ENCODE measurements around the gene TBC1D2.

The TBC1D2 gene

DNA sequence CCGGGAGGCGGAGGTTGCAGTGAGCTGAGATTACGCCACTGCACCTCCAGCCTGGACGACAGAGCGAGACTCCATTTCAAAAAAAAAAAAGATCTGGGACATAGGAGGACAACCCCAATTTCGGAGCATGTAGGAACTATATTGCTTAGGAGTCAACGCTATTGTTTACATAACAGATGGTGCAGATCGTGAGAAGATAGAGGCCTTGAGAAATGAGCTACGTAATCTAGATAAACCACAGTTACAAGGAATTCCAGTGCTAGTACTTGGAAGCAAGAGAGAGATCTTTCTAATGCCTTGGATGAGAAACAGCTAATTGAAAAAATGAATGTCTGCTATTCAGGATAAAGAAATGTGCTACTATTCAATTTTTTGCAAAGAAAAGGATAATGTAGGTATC, 20.3 kb downstream of the TBC1D2 start:
- H3K9me3 ChIP-seq (ENCODE audit: insufficient read depth, low read depth, low read length), result no peaks in the 10 kb centered on the region
- H3K9ac ChIP-seq (ENCODE audit: low read depth, low read length), result no peak overlapping the region
- H3K4me1 ChIP-seq (ENCODE audit: insufficient read depth, low read length), result no peaks in the 10 kb centered on the region
- H3K27me3 ChIP-seq (ENCODE audit: insufficient read depth, low read length), result no peaks in the 10 kb centered on the region
- H3K27ac ChIP-seq (ENCODE audit: low read length), result no peak overlapping the region
- H3K36me3 ChIP-seq (ENCODE audit: insufficient read depth, low read depth, low read length), result peaks cover 12% of the 10 kb centered on the region; the same call in 1 of the 2 replicates
- H3K4me3 ChIP-seq (ENCODE audit: low read length), result no peak overlapping the region

DNA sequence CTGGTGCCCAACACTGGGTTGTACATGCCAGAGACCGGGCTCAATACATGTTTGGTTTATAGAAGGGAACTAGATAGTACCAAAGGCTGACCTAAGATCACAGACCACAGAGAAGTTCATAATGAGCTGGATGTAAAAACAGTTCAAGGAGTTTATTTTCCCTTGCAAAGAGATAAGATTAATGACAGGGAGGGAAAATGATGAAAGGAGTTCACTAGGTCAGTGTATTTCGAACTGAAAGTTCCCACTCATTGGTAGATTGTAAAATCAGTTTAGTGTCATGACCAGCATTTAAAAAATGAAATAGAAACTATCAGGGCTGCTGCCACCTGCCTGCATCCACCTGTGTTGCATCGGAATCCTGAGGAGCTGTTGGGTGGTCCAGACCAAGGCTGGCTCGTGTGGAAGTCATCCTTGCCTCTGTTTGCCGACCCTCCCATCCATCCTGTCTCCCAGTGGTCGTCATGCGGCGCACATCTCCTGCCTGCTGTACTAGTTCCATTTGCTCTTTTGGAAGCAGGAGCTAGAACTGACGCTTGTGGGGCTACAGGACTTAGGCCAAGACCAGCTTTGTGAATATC, 21.1 kb downstream of the TBC1D2 start:
- Histone ChIP-seq H3K4me1 (ENCODE audit: insufficient read depth, low read length) (no peaks in the 10 kb centered on the region), H3K36me3 (ENCODE audit: insufficient read depth, low read depth, low read length) (peaks cover 12% of the 10 kb centered on the region; the same call in 1 of the 2 replicates), H3K9ac (ENCODE audit: low read depth, low read length) (no peak overlapping the region), H3K27me3 (ENCODE audit: insufficient read depth, low read length) (no peaks in the 10 kb centered on the region), H3K9me3 (ENCODE audit: insufficient read depth, low read depth, low read length) (no peaks in the 10 kb centered on the region), H3K27ac (ENCODE audit: low read length) (no peak overlapping the region), H3K4me3 (ENCODE audit: low read length) (no peak overlapping the region)

DNA sequence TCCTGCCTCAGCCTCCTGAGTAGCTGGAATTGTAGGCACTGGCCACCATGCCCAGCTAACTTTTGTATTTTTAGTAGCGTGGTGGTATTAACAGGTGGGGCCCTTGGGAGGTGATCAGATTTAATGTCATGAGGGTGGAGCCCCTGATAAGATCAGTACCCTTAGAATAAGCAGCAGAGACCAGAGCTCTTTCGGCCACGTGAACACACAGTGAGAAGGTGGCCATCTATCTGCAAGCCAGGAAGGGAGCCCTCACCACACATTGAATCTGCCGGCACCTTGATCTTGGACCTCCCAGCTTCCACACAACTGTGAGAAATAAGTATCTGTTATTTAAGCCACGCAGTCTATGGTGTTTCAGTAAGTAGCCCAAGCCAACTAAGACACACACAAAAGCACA, 22.5 kb downstream of the TBC1D2 start:
- peaks cover 21% of the 10 kb centered on the region for H3K36me3 ChIP-seq (ENCODE audit: insufficient read depth, low read depth, low read length)
- H3K4me1 ChIP-seq (ENCODE audit: insufficient read depth, low read length), result no peaks in the 10 kb centered on the region
- no peak overlapping the region for H3K27ac ChIP-seq (ENCODE audit: low read length)
- H3K4me3 ChIP-seq (ENCODE audit: low read length), result no peak overlapping the region
- H3K27me3 ChIP-seq (ENCODE audit: insufficient read depth, low read length), result no peaks in the 10 kb centered on the region
- no peak overlapping the region for H3K9ac ChIP-seq (ENCODE audit: low read depth, low read length)
- no peaks in the 10 kb centered on the region for H3K9me3 ChIP-seq (ENCODE audit: insufficient read depth, low read depth, low read length)

DNA sequence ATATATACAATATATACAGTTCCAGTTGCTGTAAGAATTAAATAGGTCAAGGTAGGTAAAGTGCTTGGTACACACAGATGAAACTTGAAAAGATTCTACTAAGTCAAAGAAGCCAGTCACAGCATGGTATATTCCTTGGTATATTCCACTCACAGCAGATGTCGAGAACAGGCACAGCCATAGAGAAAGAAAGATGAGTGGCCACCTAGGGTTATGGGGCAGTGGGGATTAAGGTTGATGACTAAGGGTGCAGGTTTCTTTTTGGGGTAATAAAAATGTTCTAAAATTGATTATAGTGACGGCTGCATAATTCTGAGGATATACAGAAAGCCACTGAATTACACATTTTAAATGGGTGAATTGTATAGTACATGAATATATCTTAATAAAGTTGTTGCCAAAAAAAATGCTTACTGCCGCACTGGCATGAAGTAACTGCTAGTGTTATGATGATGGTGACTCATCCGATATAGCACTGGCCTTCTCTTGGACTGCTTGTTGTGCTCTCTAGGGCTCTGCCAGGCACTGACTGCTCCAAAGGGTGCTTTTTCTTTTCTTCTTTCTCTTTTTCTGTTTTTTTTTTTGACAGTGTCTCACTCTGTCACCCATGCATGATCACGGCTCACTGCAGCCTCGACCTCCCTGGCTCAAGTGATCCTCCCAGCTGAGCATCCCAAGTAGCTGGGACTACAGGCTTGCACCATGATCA, 23.5 kb downstream of the TBC1D2 start:
- H3K36me3 ChIP-seq (ENCODE audit: insufficient read depth, low read depth, low read length), result peaks cover 21% of the 10 kb centered on the region
- H3K27ac ChIP-seq (ENCODE audit: low read length), result no peak overlapping the region
- H3K9ac ChIP-seq (ENCODE audit: low read depth, low read length), result no peak overlapping the region
- H3K9me3 ChIP-seq (ENCODE audit: insufficient read depth, low read depth, low read length), result no peaks in the 10 kb centered on the region
- no peak overlapping the region for H3K4me3 ChIP-seq (ENCODE audit: low read length)
- H3K27me3 ChIP-seq (ENCODE audit: insufficient read depth, low read length), result no peaks in the 10 kb centered on the region
- no peaks in the 10 kb centered on the region for H3K4me1 ChIP-seq (ENCODE audit: insufficient read depth, low read length)

DNA sequence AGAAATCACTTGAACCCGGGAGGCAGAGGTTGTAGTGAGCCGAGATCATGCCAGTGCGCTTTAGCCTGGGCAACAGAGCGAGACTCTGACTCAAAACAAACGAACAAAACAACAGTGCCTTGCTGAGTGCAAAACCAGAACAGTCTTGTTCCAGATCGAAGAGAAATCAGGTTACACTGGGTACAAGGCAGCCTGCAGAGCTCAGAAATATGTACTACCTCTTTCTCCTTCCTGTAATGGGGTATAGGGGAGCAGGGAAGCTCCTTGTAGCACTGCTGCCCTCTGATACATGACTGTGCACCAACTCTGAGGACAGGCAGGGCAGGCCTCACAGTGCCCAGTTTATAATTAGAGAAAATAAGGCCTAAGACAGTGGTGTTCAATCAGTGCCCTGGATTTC, 24.7 kb downstream of the TBC1D2 start:
- Histone ChIP-seq H3K4me1 (ENCODE audit: insufficient read depth, low read length) (no peaks in the 10 kb centered on the region), H3K4me3 (ENCODE audit: low read length) (no peak overlapping the region), H3K27ac (ENCODE audit: low read length) (no peak overlapping the region), H3K9me3 (ENCODE audit: insufficient read depth, low read depth, low read length) (no peaks in the 10 kb centered on the region), H3K27me3 (ENCODE audit: insufficient read depth, low read length) (no peaks in the 10 kb centered on the region), H3K36me3 (ENCODE audit: insufficient read depth, low read depth, low read length) (peaks cover 27% of the 10 kb centered on the region), H3K9ac (ENCODE audit: low read depth, low read length) (no peak overlapping the region)

DNA sequence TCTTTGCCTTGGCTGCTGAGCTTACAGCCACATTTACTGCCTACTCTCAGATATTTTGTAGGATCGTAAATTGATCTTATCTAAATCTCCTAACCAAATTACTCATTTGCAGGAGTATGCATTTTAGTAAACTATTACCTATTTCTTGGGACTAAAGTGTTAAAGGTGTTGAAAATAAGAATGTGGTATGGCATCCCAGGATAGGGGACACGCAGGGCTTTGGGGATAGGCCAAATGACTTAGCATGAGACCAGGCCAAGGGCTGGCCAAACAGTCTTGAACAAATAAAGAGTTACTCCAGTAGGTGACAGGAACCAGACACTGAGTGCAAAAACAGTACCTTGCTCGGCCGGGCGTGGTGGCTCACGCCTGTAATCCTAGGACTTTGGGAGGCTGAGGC, 25.1 kb downstream of the TBC1D2 start:
- H3K4me1 ChIP-seq (ENCODE audit: insufficient read depth, low read length), result no peaks in the 10 kb centered on the region
- H3K9me3 ChIP-seq (ENCODE audit: insufficient read depth, low read depth, low read length), result no peaks in the 10 kb centered on the region
- H3K9ac ChIP-seq (ENCODE audit: low read depth, low read length), result no peak overlapping the region
- no peak overlapping the region for H3K27ac ChIP-seq (ENCODE audit: low read length)
- H3K36me3 ChIP-seq (ENCODE audit: insufficient read depth, low read depth, low read length), result peaks cover 27% of the 10 kb centered on the region
- H3K4me3 ChIP-seq (ENCODE audit: low read length), result no peak overlapping the region
- H3K27me3 ChIP-seq (ENCODE audit: insufficient read depth, low read length), result no peaks in the 10 kb centered on the region

DNA sequence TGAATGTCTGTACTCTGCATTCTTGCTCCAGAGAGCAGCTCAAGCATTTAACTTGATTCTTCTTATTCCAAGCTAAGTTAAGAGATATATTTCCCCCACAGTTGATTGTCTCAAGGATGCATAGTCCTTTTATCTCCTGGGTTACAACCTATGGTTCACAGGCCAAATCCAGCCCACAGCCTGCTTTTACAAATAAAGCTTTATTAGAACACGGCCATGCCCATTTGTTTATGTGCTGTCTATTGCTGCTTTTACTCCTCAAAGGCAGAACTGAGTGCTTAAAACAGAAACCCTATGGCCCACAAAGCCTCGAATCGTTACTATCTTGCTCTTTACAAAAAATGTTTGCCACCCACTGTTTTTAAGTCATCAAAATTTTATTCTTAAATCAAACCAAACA, 25.8 kb downstream of the TBC1D2 start:
- Histone ChIP-seq H3K4me1 (ENCODE audit: insufficient read depth, low read length) (no peaks in the 10 kb centered on the region), H3K27ac (ENCODE audit: low read length) (no peak overlapping the region), H3K9ac (ENCODE audit: low read depth, low read length) (no peak overlapping the region), H3K27me3 (ENCODE audit: insufficient read depth, low read length) (no peaks in the 10 kb centered on the region), H3K9me3 (ENCODE audit: insufficient read depth, low read depth, low read length) (no peaks in the 10 kb centered on the region), H3K36me3 (ENCODE audit: insufficient read depth, low read depth, low read length) (peaks cover 27% of the 10 kb centered on the region), H3K4me3 (ENCODE audit: low read length) (no peak overlapping the region)

DNA sequence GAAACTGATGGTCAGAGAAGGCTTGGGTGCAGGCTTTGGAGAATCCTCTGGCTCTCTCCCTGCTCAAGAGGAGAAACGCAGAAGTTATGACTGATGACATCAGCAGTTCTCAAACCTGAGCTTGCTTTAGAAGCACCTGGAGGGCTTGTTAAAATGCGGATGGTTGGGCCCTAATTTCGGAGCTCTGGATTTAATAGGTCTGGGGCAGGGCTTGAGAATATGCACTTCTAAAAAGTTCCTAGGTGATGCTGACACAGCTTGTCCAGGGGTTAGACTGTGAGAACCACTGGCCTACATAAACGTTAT, 26.4 kb downstream of the TBC1D2 start:
- Histone ChIP-seq H3K27ac (ENCODE audit: low read length) (no peak overlapping the region), H3K9me3 (ENCODE audit: insufficient read depth, low read depth, low read length) (no peaks in the 10 kb centered on the region), H3K27me3 (ENCODE audit: insufficient read depth, low read length) (no peaks in the 10 kb centered on the region), H3K4me3 (ENCODE audit: low read length) (no peak overlapping the region), H3K9ac (ENCODE audit: low read depth, low read length) (no peak overlapping the region), H3K4me1 (ENCODE audit: insufficient read depth, low read length) (no peaks in the 10 kb centered on the region), H3K36me3 (ENCODE audit: insufficient read depth, low read depth, low read length) (peaks cover 27% of the 10 kb centered on the region)

DNA sequence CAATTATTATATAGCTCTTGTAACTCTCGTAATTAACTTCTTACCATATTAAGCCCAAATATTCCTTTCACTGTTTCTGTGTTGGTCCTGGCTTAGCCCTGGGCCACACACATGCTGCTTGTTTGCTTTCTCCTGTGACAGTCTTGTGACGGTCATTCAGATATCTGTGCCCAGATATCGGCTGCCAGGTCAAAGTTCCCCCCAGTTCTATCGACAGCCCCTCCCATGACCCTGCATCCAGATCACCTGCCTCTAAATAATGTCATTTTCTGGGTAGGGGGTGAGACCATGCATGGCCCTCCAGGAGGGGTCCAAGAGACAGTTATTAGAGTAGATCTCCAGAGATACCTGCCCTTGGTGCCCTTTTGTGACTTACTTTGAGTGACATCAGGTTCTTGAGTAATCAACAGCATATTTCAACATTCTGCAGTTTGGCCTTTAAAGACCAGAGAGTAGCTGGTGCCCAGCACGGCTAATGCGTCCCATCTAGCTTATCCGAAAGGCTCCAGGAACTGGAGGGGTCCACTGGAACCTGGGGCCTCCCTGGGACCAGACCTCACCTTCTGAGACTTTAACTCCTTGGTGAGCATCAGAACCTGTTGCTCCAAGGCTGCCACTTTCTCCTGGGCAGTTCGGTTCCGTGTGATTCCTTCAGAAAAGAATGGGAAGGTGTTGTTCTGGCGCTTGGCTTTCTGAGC, 26.9 kb downstream of the TBC1D2 start:
- no peak overlapping the region for H3K9ac ChIP-seq (ENCODE audit: low read depth, low read length)

DNA sequence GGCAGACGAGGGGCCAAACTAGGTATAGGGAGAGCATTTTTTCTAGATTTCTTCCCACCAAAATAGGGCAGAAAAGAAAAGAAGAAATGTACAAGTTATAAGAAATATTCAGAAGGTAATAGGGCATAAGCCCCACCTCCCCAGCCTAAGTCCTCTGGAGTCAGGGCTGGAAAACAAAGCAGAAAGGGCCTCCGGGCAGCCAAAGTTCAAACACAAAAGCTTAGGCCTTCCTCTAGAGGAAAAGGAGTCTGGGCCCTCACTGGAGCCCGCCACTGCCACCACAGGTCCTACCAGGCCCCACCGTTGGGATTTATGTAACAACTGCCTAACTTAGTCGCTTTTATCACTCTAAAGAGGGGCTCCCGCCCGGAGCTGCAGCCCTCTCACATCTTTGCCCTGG, 27.6 kb downstream of the TBC1D2 start:
- no peaks in the 10 kb centered on the region for H3K27me3 ChIP-seq (ENCODE audit: insufficient read depth, low read length)
- H3K36me3 ChIP-seq (ENCODE audit: insufficient read depth, low read depth, low read length), result peaks cover 23% of the 10 kb centered on the region
- no peak overlapping the region for H3K4me3 ChIP-seq (ENCODE audit: low read length)
- no peaks in the 10 kb centered on the region for H3K9me3 ChIP-seq (ENCODE audit: insufficient read depth, low read depth, low read length)
- no peaks in the 10 kb centered on the region for H3K4me1 ChIP-seq (ENCODE audit: insufficient read depth, low read length)
- no peak overlapping the region for H3K27ac ChIP-seq (ENCODE audit: low read length)
- H3K9ac ChIP-seq (ENCODE audit: low read depth, low read length), result no peak overlapping the region

More for the DNA sequence above, 26.9 kb downstream of the TBC1D2 start:
- Histone ChIP-seq H3K4me1 (ENCODE audit: insufficient read depth, low read length) (no peaks in the 10 kb centered on the region), H3K36me3 (ENCODE audit: insufficient read depth, low read depth, low read length) (peaks cover 27% of the 10 kb centered on the region), H3K9me3 (ENCODE audit: insufficient read depth, low read depth, low read length) (no peaks in the 10 kb centered on the region), H3K27me3 (ENCODE audit: insufficient read depth, low read length) (no peaks in the 10 kb centered on the region), H3K27ac (ENCODE audit: low read length) (no peak overlapping the region), H3K4me3 (ENCODE audit: low read length) (no peak overlapping the region)

DNA sequence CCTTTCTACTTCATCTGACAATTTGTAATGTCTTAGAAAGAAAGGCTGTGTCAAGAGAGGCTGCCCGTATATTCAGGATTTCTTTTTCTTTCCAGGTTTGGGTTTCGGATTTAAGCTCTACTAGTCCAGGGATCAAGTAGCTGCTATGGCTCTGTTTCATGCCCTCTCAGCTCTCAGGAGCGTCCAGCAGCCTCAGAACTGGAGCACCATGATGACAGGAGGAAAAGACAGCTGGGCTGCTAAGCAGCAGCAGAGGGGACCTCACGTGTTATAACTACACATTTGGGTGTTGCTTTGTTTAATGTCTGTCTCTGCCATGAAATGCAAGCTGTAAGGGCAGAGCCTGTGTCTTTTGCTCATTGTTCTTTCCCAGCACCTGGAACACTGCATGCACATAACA, 28.5 kb downstream of the TBC1D2 start:
- Histone ChIP-seq H3K27me3 (ENCODE audit: insufficient read depth, low read length) (no peaks in the 10 kb centered on the region), H3K9ac (ENCODE audit: low read depth, low read length) (no peak overlapping the region), H3K4me3 (ENCODE audit: low read length) (no peak overlapping the region), H3K36me3 (ENCODE audit: insufficient read depth, low read depth, low read length) (peaks cover 18% of the 10 kb centered on the region), H3K9me3 (ENCODE audit: insufficient read depth, low read depth, low read length) (no peaks in the 10 kb centered on the region), H3K4me1 (ENCODE audit: insufficient read depth, low read length) (no peaks in the 10 kb centered on the region), H3K27ac (ENCODE audit: low read length) (no peak overlapping the region)

DNA sequence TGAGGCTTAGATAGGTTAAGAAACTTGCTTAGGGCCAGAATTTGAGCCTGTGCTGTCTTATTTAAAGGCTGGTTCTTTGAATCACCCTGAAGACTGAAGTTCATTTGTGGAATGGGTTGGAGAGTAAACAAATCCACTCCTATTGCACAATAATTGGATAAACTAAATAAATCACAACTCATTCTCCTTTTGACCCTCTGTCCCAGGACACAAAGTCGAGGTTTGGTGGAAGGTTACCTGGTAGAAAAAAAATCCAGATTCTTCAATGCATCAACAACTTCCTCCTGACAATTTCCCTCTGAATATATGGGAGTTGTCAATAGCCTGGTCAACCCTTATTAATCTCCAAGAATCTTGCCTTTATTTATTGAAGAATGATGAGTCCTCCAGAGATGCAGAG, 28.9 kb downstream of the TBC1D2 start:
- Histone ChIP-seq H3K4me3 (ENCODE audit: low read length) (no peak overlapping the region), H3K9me3 (ENCODE audit: insufficient read depth, low read depth, low read length) (no peaks in the 10 kb centered on the region), H3K4me1 (ENCODE audit: insufficient read depth, low read length) (no peaks in the 10 kb centered on the region), H3K27me3 (ENCODE audit: insufficient read depth, low read length) (no peaks in the 10 kb centered on the region), H3K9ac (ENCODE audit: low read depth, low read length) (no peak overlapping the region), H3K27ac (ENCODE audit: low read length) (no peak overlapping the region), H3K36me3 (ENCODE audit: insufficient read depth, low read depth, low read length) (peaks cover 15% of the 10 kb centered on the region)

All from iPS-20b (cell line).